OCI-LY7 (cell line): ENCODE results near the gene ABCB11.

ENCODE experiments used
- EZH2phosphoT487 ChIP-seq: fragments of 200-600 bp; sonication (generic); IDR thresholded peaks from 2 replicates; pipeline ENCODE4 v1.6.1; 2018; ENCODE audit warnings: low read depth, borderline replicate concordance, mild to moderate bottlenecking, mixed run types, antibody characterized with exemption, low read length, moderate library complexity, mixed read lengths
- TF ChIP-seq, protein P1 (sequence below): fragments of 200-600 bp; sonication (generic); conservative IDR thresholded peaks from 2 replicates; pipeline ENCODE4 v1.5.1; 2014; ENCODE audit warnings: mild to moderate bottlenecking, antibody characterized with exemption, low read length, moderate library complexity, mixed read lengths

DNA sequence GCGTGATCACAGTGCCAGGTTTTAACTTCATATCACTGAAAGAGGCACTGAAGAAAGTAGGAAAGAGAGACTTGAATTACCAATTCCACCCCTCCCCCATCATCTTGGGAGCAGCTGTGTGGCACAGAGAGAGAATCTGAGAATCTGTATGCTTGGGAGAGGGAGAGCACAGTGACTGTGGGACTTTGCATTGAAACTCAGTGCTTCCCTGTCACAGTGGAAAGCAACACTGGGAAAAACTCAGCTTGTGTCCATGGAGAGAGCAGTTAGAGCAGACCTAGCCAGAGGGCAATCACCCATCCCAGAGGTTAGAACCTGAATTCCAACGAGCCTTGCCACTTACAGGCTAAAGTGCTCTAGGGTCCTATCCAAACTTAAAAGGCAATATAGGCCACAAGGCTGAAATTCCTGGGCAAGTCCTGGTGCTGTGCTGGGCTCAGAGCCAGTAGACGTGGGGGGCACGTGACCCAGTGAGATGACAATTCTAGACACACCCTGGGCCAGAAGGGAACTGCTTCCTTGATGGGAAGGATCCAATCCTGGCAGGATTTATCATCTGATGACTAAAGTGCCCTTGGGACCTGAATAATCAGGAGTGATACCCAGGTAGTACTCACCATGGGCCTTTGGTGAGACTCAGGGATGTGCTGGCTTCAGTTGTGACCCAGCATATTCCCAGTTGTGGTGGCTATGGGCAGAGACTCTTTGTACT lies 15.5 kb upstream of the ABCB11 start:
- TF ChIP-seq, protein P1, sequence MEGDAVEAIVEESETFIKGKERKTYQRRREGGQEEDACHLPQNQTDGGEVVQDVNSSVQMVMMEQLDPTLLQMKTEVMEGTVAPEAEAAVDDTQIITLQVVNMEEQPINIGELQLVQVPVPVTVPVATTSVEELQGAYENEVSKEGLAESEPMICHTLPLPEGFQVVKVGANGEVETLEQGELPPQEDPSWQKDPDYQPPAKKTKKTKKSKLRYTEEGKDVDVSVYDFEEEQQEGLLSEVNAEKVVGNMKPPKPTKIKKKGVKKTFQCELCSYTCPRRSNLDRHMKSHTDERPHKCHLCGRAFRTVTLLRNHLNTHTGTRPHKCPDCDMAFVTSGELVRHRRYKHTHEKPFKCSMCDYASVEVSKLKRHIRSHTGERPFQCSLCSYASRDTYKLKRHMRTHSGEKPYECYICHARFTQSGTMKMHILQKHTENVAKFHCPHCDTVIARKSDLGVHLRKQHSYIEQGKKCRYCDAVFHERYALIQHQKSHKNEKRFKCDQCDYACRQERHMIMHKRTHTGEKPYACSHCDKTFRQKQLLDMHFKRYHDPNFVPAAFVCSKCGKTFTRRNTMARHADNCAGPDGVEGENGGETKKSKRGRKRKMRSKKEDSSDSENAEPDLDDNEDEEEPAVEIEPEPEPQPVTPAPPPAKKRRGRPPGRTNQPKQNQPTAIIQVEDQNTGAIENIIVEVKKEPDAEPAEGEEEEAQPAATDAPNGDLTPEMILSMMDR, result no peak
- TF ChIP-seq EZH2phosphoT487, result no peak
